Glutamatergic neuron (in vitro differentiated cells): ENCODE results near the gene NLK. TPM values are rescaled to one million over a fixed set of nuclear protein-coding genes. Genes with fewer than 3 reads are reported as not detected.

Source experiments
- DNase-seq: peaks from one replicate; pipeline ENCODE4 v3.0.0; 2022
- H3K27ac Mint-ChIP-seq: one replicate; pipeline ENCODE4 v1.8.0; 2020; ENCODE audit warnings: mild to moderate bottlenecking, mixed read lengths, inconsistent platforms; ENCODE audit not compliant: unreplicated experiment
- H3K27me3 Mint-ChIP-seq: one replicate; pipeline ENCODE4 v1.8.0; 2020; ENCODE audit warnings: mild to moderate bottlenecking, moderate library complexity, mixed read lengths, inconsistent platforms; ENCODE audit not compliant: unreplicated experiment
- H3K36me3 Mint-ChIP-seq: one replicate; pipeline ENCODE4 v1.8.0; 2020; ENCODE audit warnings: mild to moderate bottlenecking, mixed read lengths, inconsistent platforms; ENCODE audit not compliant: unreplicated experiment
- H3K4me1 Mint-ChIP-seq: one replicate; pipeline ENCODE4 v1.8.0; 2020; ENCODE audit warnings: mild to moderate bottlenecking, low read depth, mixed read lengths, inconsistent platforms; ENCODE audit not compliant: unreplicated experiment
- H3K4me3 Mint-ChIP-seq: one replicate; pipeline ENCODE4 v1.8.0; 2020; ENCODE audit warnings: mild to moderate bottlenecking, mixed read lengths, inconsistent platforms; ENCODE audit not compliant: unreplicated experiment
- H3K9me3 Mint-ChIP-seq: one replicate; pipeline ENCODE4 v1.8.0; 2020; ENCODE audit warnings: mild to moderate bottlenecking, moderate library complexity, mixed read lengths, inconsistent platforms; ENCODE audit not compliant: unreplicated experiment
- total RNA-seq: library from RNA; stranded (reverse); fragmentation: NEBNext Ultra II Directional; extraction: Animal tissue kit (Norgen Biotek cat#: 25700); gene quantifications from one replicate; pipeline ENCODE4 v1.2.1, GENCODE V29; 2021; ENCODE audit not compliant: unreplicated experiment
- TF ChIP-seq, protein P1 (sequence below): fragments of 200-600 bp; sonication (generic); IDR thresholded peaks from one replicate; pipeline ENCODE4 v1.5.0; 2021; ENCODE audit not compliant: partially characterized antibody, unreplicated experiment

Gene NLK
- total RNA-seq, 1 donor from 2014 or later = 33.8 TPM

- H3K9me3 Mint-ChIP-seq = peaks cover 4% of the 10 kb centered on the region
- no peak for DNase-seq
- peaks cover 23% of the 10 kb centered on the region for H3K4me1 Mint-ChIP-seq
- H3K36me3 Mint-ChIP-seq = no peaks in the 10 kb centered on the region
- no peak overlapping the region for H3K27ac Mint-ChIP-seq
- no peak overlapping the region for H3K4me3 Mint-ChIP-seq
- TF ChIP-seq, protein P1, sequence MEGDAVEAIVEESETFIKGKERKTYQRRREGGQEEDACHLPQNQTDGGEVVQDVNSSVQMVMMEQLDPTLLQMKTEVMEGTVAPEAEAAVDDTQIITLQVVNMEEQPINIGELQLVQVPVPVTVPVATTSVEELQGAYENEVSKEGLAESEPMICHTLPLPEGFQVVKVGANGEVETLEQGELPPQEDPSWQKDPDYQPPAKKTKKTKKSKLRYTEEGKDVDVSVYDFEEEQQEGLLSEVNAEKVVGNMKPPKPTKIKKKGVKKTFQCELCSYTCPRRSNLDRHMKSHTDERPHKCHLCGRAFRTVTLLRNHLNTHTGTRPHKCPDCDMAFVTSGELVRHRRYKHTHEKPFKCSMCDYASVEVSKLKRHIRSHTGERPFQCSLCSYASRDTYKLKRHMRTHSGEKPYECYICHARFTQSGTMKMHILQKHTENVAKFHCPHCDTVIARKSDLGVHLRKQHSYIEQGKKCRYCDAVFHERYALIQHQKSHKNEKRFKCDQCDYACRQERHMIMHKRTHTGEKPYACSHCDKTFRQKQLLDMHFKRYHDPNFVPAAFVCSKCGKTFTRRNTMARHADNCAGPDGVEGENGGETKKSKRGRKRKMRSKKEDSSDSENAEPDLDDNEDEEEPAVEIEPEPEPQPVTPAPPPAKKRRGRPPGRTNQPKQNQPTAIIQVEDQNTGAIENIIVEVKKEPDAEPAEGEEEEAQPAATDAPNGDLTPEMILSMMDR = no peak
- no peaks in the 10 kb centered on the region for H3K27me3 Mint-ChIP-seq
Measured at GRCh38 chr17:28047806-28048205, 5.3 kb downstream of the NLK start.

DNA sequence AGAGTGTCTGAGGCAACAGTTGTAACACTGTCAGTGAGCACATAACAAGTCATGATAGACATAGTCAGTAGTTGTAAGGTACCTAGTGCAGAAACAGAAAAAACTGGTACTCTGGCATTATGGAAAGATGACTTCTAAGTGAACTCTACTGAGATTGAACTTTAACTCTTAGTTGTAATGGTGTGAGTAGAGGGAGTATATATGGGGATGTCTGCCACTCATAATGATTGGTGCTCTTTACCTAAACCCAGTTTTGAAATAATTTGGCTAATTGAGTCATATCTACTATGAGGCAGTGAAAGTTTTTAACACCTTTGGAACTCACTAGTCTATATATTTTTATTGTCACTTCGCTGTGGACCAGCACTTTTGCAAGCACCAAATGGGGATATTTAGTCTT, 6.6 kb downstream of the NLK start:
- no peak overlapping the region for H3K4me3 Mint-ChIP-seq
- H3K9me3 Mint-ChIP-seq = peaks cover 2% of the 10 kb centered on the region
- H3K27me3 Mint-ChIP-seq = no peaks in the 10 kb centered on the region
- H3K4me1 Mint-ChIP-seq = peaks cover 23% of the 10 kb centered on the region
- H3K36me3 Mint-ChIP-seq = no peaks in the 10 kb centered on the region
- TF ChIP-seq, protein P1 = no peak
- no peak overlapping the region for H3K27ac Mint-ChIP-seq
- no peak for DNase-seq

DNA sequence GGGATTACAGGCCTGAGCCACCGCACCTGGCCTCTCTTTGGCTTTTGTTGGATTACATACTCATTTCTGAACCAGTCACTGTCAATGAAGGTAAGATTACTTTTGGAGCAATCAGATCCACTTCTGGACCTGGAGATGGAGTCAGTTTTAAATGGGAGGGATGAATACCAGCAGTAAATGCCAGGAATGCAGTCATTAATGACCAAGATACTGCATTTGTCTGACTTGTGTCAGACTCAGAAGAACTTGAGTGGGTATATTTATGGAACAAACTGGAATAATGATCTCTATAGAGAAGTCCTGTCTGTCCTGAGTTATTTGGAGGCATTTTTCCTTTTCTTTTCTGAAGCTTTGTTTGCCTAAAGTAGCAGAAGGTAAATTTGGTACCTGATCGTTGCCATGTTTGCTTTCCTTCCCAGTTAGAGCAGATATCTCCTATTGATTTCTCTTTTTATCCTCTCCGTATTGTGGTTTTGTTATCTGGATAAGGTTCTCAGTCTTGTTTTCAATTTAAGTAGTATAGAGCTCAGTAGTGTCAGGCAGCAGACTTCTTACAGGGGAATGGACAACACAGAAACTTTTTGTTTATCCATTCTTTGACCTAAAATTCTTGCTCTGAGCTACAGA, 10.7 kb downstream of the NLK start:
- Mint-ChIP-seq H3K27me3 (no peaks in the 10 kb centered on the region), H3K4me1 (peaks cover 5% of the 10 kb centered on the region), H3K36me3 (no peaks in the 10 kb centered on the region), H3K9me3 (peaks cover 2% of the 10 kb centered on the region), H3K4me3 (no peak overlapping the region), H3K27ac (no peak overlapping the region)
- TF ChIP-seq, protein P1 = no peak
- DNase-seq = no peak

DNA sequence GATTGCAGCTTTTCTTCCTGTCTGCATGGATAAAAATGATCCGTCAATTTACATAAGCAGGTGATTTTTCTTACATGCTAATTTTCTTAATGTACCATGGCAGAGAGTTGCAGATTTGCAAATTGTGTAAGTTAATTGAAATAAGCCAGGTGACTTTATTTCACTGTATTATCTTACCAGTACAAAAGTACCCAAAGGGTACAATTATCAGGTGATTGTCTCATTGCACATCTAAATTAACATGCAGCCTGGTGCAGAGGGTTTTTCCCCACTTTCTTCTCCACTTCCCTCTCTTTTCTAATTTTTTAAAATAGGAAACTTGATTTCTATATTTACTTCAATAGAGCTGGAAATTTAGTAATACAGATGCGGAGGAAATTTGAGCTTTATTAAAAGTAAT, 11.2 kb downstream of the NLK start:
- TF ChIP-seq, protein P1 = no peak
- Mint-ChIP-seq H3K9me3 (peaks cover 2% of the 10 kb centered on the region), H3K4me1 (peaks cover 5% of the 10 kb centered on the region), H3K36me3 (no peaks in the 10 kb centered on the region), H3K4me3 (no peak overlapping the region), H3K27ac (no peak overlapping the region), H3K27me3 (no peaks in the 10 kb centered on the region)
- no peak for DNase-seq

GRCh38 chr17:28055546-28056275, 13.2 kb downstream of the NLK start:
- Mint-ChIP-seq H3K4me3 (no peak overlapping the region), H3K9me3 (no peaks in the 10 kb centered on the region), H3K36me3 (no peaks in the 10 kb centered on the region), H3K27ac (no peak overlapping the region), H3K4me1 (peaks cover 5% of the 10 kb centered on the region), H3K27me3 (no peaks in the 10 kb centered on the region)
- DNase-seq = no peak
- TF ChIP-seq, protein P1 = no peak
